ENCODE data around the gene EFCAB11. TPM values are rescaled to one million over a fixed set of nuclear protein-coding genes. Genes with fewer than 3 reads are reported as not detected.

Gene EFCAB11
- total RNA-seq, 2 donors from 2014 or later = 3.1 to 8.9 TPM

DNA sequence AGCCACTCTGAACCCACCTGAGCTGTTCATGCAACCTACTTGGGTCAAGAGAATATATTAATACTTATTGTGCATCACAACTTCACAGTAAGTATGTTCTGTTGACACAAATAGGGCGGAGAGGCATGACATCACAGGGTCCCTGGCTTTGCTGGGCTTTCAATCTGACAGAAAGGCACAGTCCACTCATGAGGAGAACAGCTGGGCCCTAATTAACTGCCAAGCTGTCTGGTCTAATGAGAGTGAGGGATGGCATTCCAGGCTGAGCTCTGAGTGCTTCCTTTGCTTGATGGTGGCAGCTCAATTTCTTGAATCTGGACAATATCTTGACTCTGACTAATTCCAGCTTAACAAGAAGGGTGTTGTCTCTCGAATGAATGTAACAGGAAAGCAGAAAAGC lies 2.0 kb downstream of the EFCAB11 start:
- TF ChIP-seq, protein P1, sequence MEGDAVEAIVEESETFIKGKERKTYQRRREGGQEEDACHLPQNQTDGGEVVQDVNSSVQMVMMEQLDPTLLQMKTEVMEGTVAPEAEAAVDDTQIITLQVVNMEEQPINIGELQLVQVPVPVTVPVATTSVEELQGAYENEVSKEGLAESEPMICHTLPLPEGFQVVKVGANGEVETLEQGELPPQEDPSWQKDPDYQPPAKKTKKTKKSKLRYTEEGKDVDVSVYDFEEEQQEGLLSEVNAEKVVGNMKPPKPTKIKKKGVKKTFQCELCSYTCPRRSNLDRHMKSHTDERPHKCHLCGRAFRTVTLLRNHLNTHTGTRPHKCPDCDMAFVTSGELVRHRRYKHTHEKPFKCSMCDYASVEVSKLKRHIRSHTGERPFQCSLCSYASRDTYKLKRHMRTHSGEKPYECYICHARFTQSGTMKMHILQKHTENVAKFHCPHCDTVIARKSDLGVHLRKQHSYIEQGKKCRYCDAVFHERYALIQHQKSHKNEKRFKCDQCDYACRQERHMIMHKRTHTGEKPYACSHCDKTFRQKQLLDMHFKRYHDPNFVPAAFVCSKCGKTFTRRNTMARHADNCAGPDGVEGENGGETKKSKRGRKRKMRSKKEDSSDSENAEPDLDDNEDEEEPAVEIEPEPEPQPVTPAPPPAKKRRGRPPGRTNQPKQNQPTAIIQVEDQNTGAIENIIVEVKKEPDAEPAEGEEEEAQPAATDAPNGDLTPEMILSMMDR (IDR thresholded peaks at IDR 0.05) = no peak
- Histone ChIP-seq H3K27me3 (replicated peaks; ENCODE audit: insufficient read depth) (no peaks in the 10 kb centered on the region), H3K27ac (no peak overlapping the region), H3K4me1 (ENCODE audit: control insufficient read depth in 1 of 2, low read depth in 2 of 2) (peaks cover 9 to 18% of the 10 kb centered on the region in 2 donors), H3K4me3 (no peak overlapping the region), H3K9me3 (no peaks in the 10 kb centered on the region), H3K36me3 (no peaks in the 10 kb centered on the region)
- DNase-seq (ENCODE audit: low spot score) (no peak), ATAC-seq (ENCODE audit: insufficient number of reproducible peaks, low FRiP score, low read depth) (no peak)

DNA sequence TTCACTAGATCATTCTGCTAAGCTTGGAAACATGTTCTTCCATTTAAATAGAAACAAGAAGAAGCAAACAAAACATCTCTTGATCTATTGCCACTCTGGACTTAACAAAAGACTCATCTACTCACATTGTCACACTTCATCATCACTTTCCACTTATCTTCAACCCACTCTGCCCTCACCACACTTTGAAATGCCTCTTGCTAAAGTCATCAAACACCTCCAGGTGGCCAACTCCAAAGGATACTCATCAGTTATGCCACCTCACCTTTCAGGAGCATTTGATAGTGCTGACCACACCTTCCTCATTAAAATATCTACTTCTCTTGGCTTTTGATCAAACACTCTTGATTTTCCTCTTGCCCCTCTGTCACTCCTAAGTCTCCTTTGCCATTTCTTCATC lies 7.2 kb downstream of the EFCAB11 start:
- TF ChIP-seq, protein P1 (IDR thresholded peaks at IDR 0.05) = no peak
- no peaks in the 10 kb centered on the region for H3K36me3 ChIP-seq
- no peaks in the 10 kb centered on the region for H3K27me3 ChIP-seq (replicated peaks; ENCODE audit: insufficient read depth)
- H3K9me3 ChIP-seq = no peaks in the 10 kb centered on the region
- H3K4me3 ChIP-seq = no peak overlapping the region
- H3K4me1 ChIP-seq (ENCODE audit: control insufficient read depth in 1 of 2, low read depth in 2 of 2) = no peaks in the 10 kb centered on the region
- ATAC-seq (ENCODE audit: insufficient number of reproducible peaks, low FRiP score, low read depth) (no peak), DNase-seq (ENCODE audit: low spot score) (no peak)
- H3K27ac ChIP-seq = no peak overlapping the region

DNA sequence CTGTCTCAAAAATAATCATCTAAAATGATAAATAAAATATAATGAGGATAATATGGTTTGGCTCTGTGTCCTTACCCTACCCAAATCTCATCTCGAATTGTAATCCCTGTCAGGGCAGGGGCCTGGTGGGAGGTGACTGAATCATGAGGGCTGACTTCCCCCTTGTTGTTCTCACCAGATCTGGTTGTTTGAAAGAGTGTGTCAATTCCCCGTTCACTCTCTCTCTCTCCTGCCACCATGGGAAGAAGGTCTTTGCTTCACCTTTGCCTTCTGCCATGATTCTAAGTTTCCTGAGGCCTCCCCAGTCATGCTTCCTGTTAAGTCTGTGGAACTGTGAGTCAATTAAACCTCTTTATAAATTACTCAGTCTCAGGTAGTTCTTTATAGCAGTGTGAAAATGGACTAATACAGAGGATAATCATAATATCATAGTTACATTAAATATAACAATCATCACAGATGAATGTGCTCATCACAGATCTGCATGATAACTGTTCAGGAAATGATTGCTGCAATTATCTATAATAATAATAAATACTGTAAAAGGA lies 12.6 kb downstream of the EFCAB11 start:
- ATAC-seq (ENCODE audit: insufficient number of reproducible peaks, low FRiP score, low read depth) (no peak), DNase-seq (ENCODE audit: low spot score) (no peak)
- no peak overlapping the region for H3K4me3 ChIP-seq
- TF ChIP-seq, protein P1 (IDR thresholded peaks at IDR 0.05) = no peak
- no peaks in the 10 kb centered on the region for H3K9me3 ChIP-seq
- no peaks in the 10 kb centered on the region for H3K36me3 ChIP-seq
- H3K4me1 ChIP-seq (ENCODE audit: control insufficient read depth in 1 of 2, low read depth in 2 of 2) = no peaks in the 10 kb centered on the region
- H3K27ac ChIP-seq = no peak overlapping the region
- H3K27me3 ChIP-seq (replicated peaks; ENCODE audit: insufficient read depth) = no peaks in the 10 kb centered on the region

DNA sequence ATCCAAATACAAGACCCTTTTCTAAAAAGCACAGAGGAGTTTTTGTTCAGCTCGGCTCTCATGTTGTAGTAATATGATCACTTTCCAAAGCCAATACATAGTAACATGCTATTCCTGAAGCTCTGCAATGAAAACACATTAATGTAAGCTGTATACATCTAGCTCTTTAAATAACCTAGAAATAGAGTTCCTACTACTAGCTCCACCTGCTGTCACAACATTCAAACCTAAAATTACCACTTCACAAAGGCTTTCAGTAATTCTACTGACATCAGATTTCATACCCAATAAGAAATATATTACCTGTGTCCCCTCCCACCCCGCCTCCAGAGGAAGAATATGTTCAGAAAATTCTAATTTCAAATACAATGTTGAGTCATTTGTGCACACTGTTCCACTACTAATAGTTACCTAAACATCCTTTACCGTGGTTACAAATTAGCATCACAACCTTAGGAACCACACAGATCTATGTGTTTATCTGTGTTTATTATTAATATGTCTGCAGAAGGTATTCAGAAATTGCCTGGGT lies 17.8 kb downstream of the EFCAB11 start:
- ATAC-seq (ENCODE audit: insufficient number of reproducible peaks, low FRiP score, low read depth) (no peak), DNase-seq (ENCODE audit: low spot score) (no peak)
- TF ChIP-seq, protein P1 (IDR thresholded peaks at IDR 0.05) = no peak
- no peaks in the 10 kb centered on the region for H3K9me3 ChIP-seq
- H3K4me1 ChIP-seq (ENCODE audit: control insufficient read depth in 1 of 2, low read depth in 2 of 2) = no peaks in the 10 kb centered on the region
- H3K36me3 ChIP-seq = no peaks in the 10 kb centered on the region
- H3K27me3 ChIP-seq (replicated peaks; ENCODE audit: insufficient read depth) = no peaks in the 10 kb centered on the region
- no peak overlapping the region for H3K4me3 ChIP-seq
- H3K27ac ChIP-seq = no peak overlapping the region

DNA sequence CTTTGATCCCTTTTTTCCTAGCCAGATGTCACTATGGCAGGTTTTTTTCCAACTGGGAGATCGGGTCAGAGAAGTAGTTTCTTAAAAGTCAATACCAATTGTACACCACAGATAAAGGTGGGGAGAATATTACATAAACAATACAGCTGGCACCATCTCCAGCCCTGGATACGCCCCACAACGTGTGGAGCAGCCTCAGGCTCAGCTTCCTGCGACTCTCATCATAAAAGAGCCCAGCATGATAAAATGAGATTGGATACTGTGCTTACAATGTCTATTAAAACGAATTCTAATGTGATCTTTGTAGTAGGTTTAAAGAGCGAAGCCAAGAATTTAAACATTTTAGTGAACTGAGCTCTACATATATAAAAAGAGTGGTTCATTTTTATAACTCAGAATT lies 21.5 kb downstream of the EFCAB11 start:
- TF ChIP-seq, protein P1 (IDR thresholded peaks at IDR 0.05) = no peak
- H3K36me3 ChIP-seq = peaks cover 3% of the 10 kb centered on the region
- DNase-seq (ENCODE audit: low spot score) = no peak
- no peaks in the 10 kb centered on the region for H3K4me1 ChIP-seq (ENCODE audit: control insufficient read depth in 1 of 2, low read depth in 2 of 2)
- no peak overlapping the region for H3K27ac ChIP-seq
- no peak overlapping the region for H3K4me3 ChIP-seq
- no peaks in the 10 kb centered on the region for H3K9me3 ChIP-seq
- ATAC-seq (ENCODE audit: insufficient number of reproducible peaks, low FRiP score, low read depth) = no peak
- H3K27me3 ChIP-seq (replicated peaks; ENCODE audit: insufficient read depth) = no peaks in the 10 kb centered on the region

Data from thoracic aorta (tissue), 2 donors.